Measurements from ENCODE around the gene CAMTA1.

The CAMTA1 gene

DNA sequence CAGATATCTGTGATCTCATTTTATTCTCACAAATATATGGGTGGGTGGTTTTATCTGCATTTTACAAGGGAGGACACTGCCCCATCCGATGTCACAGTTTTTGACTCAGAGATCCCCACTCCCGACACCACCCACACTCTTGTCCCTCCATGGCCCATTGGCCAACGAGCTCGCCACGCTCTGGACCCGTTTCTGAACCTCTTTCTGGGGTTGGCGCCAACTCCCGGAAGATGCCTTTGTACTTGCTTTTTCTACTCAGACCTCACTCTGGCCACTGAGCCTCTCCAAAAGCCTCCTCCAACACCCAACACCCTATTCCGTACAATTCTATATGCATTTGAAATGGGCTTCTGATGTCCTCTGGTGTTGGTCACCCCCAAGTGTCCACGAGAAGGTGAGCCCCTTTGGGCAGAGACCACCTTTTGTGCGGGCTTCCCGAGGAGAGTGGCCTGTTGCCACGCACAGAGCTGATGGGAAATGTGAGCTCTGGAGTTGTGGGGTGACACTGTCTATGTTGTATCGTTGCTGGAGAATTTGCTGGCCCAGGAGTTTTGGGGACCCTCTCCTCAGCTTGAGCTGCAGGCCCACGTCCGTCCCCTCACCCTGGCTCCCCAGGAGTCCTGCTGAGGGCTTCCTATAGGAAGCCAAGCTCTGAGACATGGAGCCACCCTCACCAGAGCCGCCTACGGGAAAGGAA is 618.9 kb downstream of the CAMTA1 start:
- no peak for ATAC-seq
- TF ChIP-seq, protein P1, sequence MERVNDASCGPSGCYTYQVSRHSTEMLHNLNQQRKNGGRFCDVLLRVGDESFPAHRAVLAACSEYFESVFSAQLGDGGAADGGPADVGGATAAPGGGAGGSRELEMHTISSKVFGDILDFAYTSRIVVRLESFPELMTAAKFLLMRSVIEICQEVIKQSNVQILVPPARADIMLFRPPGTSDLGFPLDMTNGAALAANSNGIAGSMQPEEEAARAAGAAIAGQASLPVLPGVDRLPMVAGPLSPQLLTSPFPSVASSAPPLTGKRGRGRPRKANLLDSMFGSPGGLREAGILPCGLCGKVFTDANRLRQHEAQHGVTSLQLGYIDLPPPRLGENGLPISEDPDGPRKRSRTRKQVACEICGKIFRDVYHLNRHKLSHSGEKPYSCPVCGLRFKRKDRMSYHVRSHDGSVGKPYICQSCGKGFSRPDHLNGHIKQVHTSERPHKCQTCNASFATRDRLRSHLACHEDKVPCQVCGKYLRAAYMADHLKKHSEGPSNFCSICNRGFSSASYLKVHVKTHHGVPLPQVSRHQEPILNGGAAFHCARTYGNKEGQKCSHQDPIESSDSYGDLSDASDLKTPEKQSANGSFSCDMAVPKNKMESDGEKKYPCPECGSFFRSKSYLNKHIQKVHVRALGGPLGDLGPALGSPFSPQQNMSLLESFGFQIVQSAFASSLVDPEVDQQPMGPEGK (CRISPR knock-in tag; IDR thresholded peaks at IDR 0.05; ENCODE audit: borderline replicate concordance), result no peak
- no peak for TF ChIP-seq ZFP30 (CRISPR knock-in tag; IDR thresholded peaks at IDR 0.05)
- no peak for TF ChIP-seq ISL1 (CRISPR knock-in tag; IDR thresholded peaks at IDR 0.05)
- no peak for TF ChIP-seq TOX (CRISPR knock-in tag; IDR thresholded peaks at IDR 0.05; ENCODE audit: borderline replicate concordance)
- TF ChIP-seq, protein P2, sequence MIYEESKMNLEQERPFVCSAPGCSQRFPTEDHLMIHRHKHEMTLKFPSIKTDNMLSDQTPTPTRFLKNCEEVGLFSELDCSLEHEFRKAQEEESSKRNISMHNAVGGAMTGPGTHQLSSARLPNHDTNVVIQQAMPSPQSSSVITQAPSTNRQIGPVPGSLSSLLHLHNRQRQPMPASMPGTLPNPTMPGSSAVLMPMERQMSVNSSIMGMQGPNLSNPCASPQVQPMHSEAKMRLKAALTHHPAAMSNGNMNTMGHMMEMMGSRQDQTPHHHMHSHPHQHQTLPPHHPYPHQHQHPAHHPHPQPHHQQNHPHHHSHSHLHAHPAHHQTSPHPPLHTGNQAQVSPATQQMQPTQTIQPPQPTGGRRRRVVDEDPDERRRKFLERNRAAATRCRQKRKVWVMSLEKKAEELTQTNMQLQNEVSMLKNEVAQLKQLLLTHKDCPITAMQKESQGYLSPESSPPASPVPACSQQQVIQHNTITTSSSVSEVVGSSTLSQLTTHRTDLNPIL (CRISPR knock-in tag; IDR thresholded peaks at IDR 0.05; ENCODE audit: low read depth), result no peak
- no peak for TF ChIP-seq GLIS3 (CRISPR knock-in tag; IDR thresholded peaks at IDR 0.05)

GRCh38 chr1:7405844-7406500 is 620.7 kb downstream of the CAMTA1 start:
- ATAC-seq, result no peak
- TF ChIP-seq ZNF565 (CRISPR knock-in tag; conservative IDR thresholded peaks at IDR 0.05; ENCODE audit: low read depth) (no peak), ARNTL (CRISPR knock-in tag; IDR thresholded peaks at IDR 0.05; ENCODE audit: borderline replicate concordance, low read depth) (no peak), GLIS3 (CRISPR knock-in tag; IDR thresholded peaks at IDR 0.05) (no peak), ZFP30 (CRISPR knock-in tag; IDR thresholded peaks at IDR 0.05) (no peak), ISL1 (CRISPR knock-in tag; IDR thresholded peaks at IDR 0.05) (no peak), TCF4 (CRISPR knock-in tag; IDR thresholded peaks at IDR 0.05; ENCODE audit: borderline replicate concordance) (no peak), ZNF8 (CRISPR knock-in tag; IDR thresholded peaks at IDR 0.05) (no peak), BACH2 (CRISPR knock-in tag; IDR thresholded peaks at IDR 0.05; ENCODE audit: borderline replicate concordance) (no peak), CSDC2 (CRISPR knock-in tag; IDR thresholded peaks at IDR 0.05) (no peak)
- TF ChIP-seq, protein P3, sequence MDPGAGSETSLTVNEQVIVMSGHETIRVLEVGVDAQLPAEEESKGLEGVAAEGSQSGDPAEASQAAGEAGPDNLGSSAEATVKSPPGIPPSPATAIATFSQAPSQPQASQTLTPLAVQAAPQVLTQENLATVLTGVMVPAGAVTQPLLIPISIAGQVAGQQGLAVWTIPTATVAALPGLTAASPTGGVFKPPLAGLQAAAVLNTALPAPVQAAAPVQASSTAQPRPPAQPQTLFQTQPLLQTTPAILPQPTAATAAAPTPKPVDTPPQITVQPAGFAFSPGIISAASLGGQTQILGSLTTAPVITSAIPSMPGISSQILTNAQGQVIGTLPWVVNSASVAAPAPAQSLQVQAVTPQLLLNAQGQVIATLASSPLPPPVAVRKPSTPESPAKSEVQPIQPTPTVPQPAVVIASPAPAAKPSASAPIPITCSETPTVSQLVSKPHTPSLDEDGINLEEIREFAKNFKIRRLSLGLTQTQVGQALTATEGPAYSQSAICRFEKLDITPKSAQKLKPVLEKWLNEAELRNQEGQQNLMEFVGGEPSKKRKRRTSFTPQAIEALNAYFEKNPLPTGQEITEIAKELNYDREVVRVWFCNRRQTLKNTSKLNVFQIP (CRISPR knock-in tag; IDR thresholded peaks at IDR 0.05; ENCODE audit: borderline replicate concordance, low read depth), result no peak
- TF ChIP-seq, protein P1 (CRISPR knock-in tag; IDR thresholded peaks at IDR 0.05; ENCODE audit: borderline replicate concordance), result no peak

- no peak for ATAC-seq
- TF ChIP-seq CSRNP3 (CRISPR knock-in tag; IDR thresholded peaks at IDR 0.05), result no peak
- no peak for TF ChIP-seq ESRRG (CRISPR knock-in tag; IDR thresholded peaks at IDR 0.05)
- TF ChIP-seq GLIS3 (CRISPR knock-in tag; IDR thresholded peaks at IDR 0.05), result no peak
- TF ChIP-seq, protein P4, sequence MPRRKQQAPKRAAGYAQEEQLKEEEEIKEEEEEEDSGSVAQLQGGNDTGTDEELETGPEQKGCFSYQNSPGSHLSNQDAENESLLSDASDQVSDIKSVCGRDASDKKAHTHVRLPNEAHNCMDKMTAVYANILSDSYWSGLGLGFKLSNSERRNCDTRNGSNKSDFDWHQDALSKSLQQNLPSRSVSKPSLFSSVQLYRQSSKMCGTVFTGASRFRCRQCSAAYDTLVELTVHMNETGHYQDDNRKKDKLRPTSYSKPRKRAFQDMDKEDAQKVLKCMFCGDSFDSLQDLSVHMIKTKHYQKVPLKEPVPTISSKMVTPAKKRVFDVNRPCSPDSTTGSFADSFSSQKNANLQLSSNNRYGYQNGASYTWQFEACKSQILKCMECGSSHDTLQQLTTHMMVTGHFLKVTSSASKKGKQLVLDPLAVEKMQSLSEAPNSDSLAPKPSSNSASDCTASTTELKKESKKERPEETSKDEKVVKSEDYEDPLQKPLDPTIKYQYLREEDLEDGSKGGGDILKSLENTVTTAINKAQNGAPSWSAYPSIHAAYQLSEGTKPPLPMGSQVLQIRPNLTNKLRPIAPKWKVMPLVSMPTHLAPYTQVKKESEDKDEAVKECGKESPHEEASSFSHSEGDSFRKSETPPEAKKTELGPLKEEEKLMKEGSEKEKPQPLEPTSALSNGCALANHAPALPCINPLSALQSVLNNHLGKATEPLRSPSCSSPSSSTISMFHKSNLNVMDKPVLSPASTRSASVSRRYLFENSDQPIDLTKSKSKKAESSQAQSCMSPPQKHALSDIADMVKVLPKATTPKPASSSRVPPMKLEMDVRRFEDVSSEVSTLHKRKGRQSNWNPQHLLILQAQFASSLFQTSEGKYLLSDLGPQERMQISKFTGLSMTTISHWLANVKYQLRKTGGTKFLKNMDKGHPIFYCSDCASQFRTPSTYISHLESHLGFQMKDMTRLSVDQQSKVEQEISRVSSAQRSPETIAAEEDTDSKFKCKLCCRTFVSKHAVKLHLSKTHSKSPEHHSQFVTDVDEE (CRISPR knock-in tag; IDR thresholded peaks at IDR 0.05), result no peak
- TF ChIP-seq, protein P1 (CRISPR knock-in tag; IDR thresholded peaks at IDR 0.05; ENCODE audit: borderline replicate concordance), result no peak
- TF ChIP-seq ZNF565 (CRISPR knock-in tag; conservative IDR thresholded peaks at IDR 0.05; ENCODE audit: low read depth), result no peak
- TF ChIP-seq TCF4 (CRISPR knock-in tag; IDR thresholded peaks at IDR 0.05; ENCODE audit: borderline replicate concordance), result no peak
- TF ChIP-seq ZNF70 (CRISPR knock-in tag; IDR thresholded peaks at IDR 0.05), result no peak
Measured at GRCh38 chr1:7406641-7407543, 621.6 kb downstream of the CAMTA1 start.
